Colonic mucosa (tissue), 4 donors: ENCODE results near the gene PAGE2B. TPM values are rescaled to one million over a fixed set of nuclear protein-coding genes. Genes with fewer than 3 reads are reported as not detected.

ENCODE experiments used
- DNase-seq: peaks from one replicate; pipeline ENCODE4 v3.0.0-alpha.2; 2020
- H3K27ac ChIP-seq: fragments of 200-600 bp; one replicate; pipeline ENCODE4 v1.8.0; 2021
- H3K27me3 ChIP-seq: fragments of 200-600 bp; one replicate; pipeline ENCODE4 v1.8.0; 2021
- H3K36me3 ChIP-seq: fragments of 200-600 bp; one replicate; pipeline ENCODE4 v1.8.0; 2021
- H3K4me1 ChIP-seq: fragments of 200-600 bp; one replicate; pipeline ENCODE4 v1.8.0; 2021; ENCODE audit warnings: mild to moderate bottlenecking
- H3K4me3 ChIP-seq: fragments of 200-600 bp; one replicate; pipeline ENCODE4 v1.8.0; 2021
- H3K9ac ChIP-seq, 2 donors: one replicate each; pipeline ENCODE4 v1.7.0; 2013; ENCODE audit warnings: control low read depth in 2 of 2, low read depth in 2 of 2, low read length in 2 of 2
- H3K9me3 ChIP-seq: fragments of 200-600 bp; one replicate; pipeline ENCODE4 v1.8.0; 2021
- CTCF ChIP-seq: fragments of 200-600 bp; IDR thresholded peaks from one replicate; pipeline ENCODE4 v1.8.0; 2022; ENCODE audit warnings: antibody characterized with exemption, mild to moderate bottlenecking
- intact Hi-C: fragments of 100-400 bp; cut with DNase I; formaldehyde crosslinking; loops from one replicate; pipeline ENCODE4 v1.14.1; 2022
- total RNA-seq, 2 donors: library from RNA; stranded (reverse); fragmentation: NEBNext Ultra II Directional in 1 of 2; extraction: Animal tissue kit (Norgen Biotek cat#: 25700) in 1 of 2; gene quantifications; one replicate each; pipeline ENCODE4 v1.2.1, GENCODE V29; 2021
- donor health status: healthy.
- donor health status: DM: no; HTN: no; CAD: no.
- donor health status: DM: no; HTN: no; CAD: no.

The PAGE2B gene
- total RNA-seq, 2 donors from 2014 or later = not detected

- intact Hi-C loops = no loop called here
- no peak for TF ChIP-seq CTCF
- H3K4me3 ChIP-seq = no peak overlapping the region
- DNase-seq = no peak
- H3K36me3 ChIP-seq = no peaks in the 10 kb centered on the region
- H3K9me3 ChIP-seq = no peaks in the 10 kb centered on the region
- H3K9ac ChIP-seq = no peak overlapping the region
- no peaks in the 10 kb centered on the region for H3K27me3 ChIP-seq
- no peaks in the 10 kb centered on the region for H3K4me1 ChIP-seq
- no peak overlapping the region for H3K27ac ChIP-seq
Observed at GRCh38 chrX:55123900-55124299, 49.1 kb downstream of the PAGE2B start.

GRCh38 chrX:55127692-55128091 is 52.9 kb downstream of the PAGE2B start:
- Histone ChIP-seq H3K36me3 (no peaks in the 10 kb centered on the region), H3K4me1 (no peaks in the 10 kb centered on the region), H3K9me3 (no peaks in the 10 kb centered on the region), H3K27ac (no peak overlapping the region), H3K4me3 (no peak overlapping the region), H3K9ac (no peak overlapping the region), H3K27me3 (no peaks in the 10 kb centered on the region)
- intact Hi-C loops = no loop called here
- no peak for TF ChIP-seq CTCF
- no peak for DNase-seq

Other genes with a start within 250 kb of the PAGE2B start
- gene TRO, start 154.2 kb upstream of the PAGE2B start, total RNA-seq = 1 to 10 TPM; 1.1 to 1.6 TPM
- under 1 TPM; 0.25 to 0.32 TPM for gene PFKFB1, start 80.8 kb upstream of the PAGE2B start, total RNA-seq
- 10 to 100 TPM; 22.0 to 28.2 TPM for gene APEX2, start 74.7 kb upstream of the PAGE2B start, total RNA-seq
- under 1 TPM in 1 of 2 donors, not detected in 1; 0.74 TPM for gene ALAS2, start 44.1 kb upstream of the PAGE2B start, total RNA-seq
- gene PAGE2, start 14.0 kb downstream of the PAGE2B start, total RNA-seq = not detected
- not detected for gene PAGE5, start 145.3 kb downstream of the PAGE2B start, total RNA-seq
- not detected for gene PAGE3, start 189.9 kb downstream of the PAGE2B start, total RNA-seq